Measurements from ENCODE around the gene RBM43.

RBM43 gene

GRCh38 chr2:151305129-151305691, 43.5 kb upstream of the RBM43 start:
- Histone ChIP-seq H3K4me3 (ENCODE audit: low read length, poor library complexity, severe bottlenecking) (no peak overlapping the region), H3K27me3 (ENCODE audit: insufficient read depth, low read length, poor library complexity, severe bottlenecking) (no peaks in the 10 kb centered on the region), H3K9me2 (replicated peaks; ENCODE audit: low read depth, low read length) (no peaks in the 10 kb centered on the region), H3K36me3 (ENCODE audit: insufficient read depth, low read length) (no peaks in the 10 kb centered on the region), H3K9me3 (ENCODE audit: insufficient read depth, low read depth, low read length) (no peaks in the 10 kb centered on the region), H3K4me1 (ENCODE audit: insufficient read depth, low read length, poor library complexity, severe bottlenecking) (no peaks in the 10 kb centered on the region), H3K9ac (ENCODE audit: low read depth, low read length, poor library complexity, severe bottlenecking) (no peak overlapping the region), H4K20me1 (ENCODE audit: insufficient read depth, low read length, poor library complexity, severe bottlenecking) (no peaks in the 10 kb centered on the region), H3K4me2 (ENCODE audit: low read depth, low read length, poor library complexity, severe bottlenecking) (no peak overlapping the region), H2AFZ (ENCODE audit: low read length) (no peak overlapping the region), H3K79me2 (ENCODE audit: insufficient read depth, low read length) (no peaks in the 10 kb centered on the region), H3F3A (ENCODE audit: low read depth) (no peaks in the 10 kb centered on the region)
- TF ChIP-seq CTCF (conservative IDR thresholded peaks at IDR 0.05; ENCODE audit: low read length) (no peak), EZH2phosphoT487 (IDR thresholded peaks at IDR 0.05; ENCODE audit: borderline replicate concordance) (no peak)

- Histone ChIP-seq H4K20me1 (ENCODE audit: insufficient read depth, low read length, poor library complexity, severe bottlenecking) (no peaks in the 10 kb centered on the region), H3K9me3 (ENCODE audit: insufficient read depth, low read depth, low read length) (no peaks in the 10 kb centered on the region), H3K4me2 (ENCODE audit: low read depth, low read length, poor library complexity, severe bottlenecking) (no peak overlapping the region), H3K4me1 (ENCODE audit: insufficient read depth, low read length, poor library complexity, severe bottlenecking) (peaks cover 4% of the 10 kb centered on the region), H2AFZ (ENCODE audit: low read length) (no peak overlapping the region), H3K36me3 (ENCODE audit: insufficient read depth, low read length) (no peaks in the 10 kb centered on the region), H3K4me3 (ENCODE audit: low read length, poor library complexity, severe bottlenecking) (no peak overlapping the region), H3K27me3 (ENCODE audit: insufficient read depth, low read length, poor library complexity, severe bottlenecking) (no peaks in the 10 kb centered on the region), H3K79me2 (ENCODE audit: insufficient read depth, low read length) (no peaks in the 10 kb centered on the region), H3K9ac (ENCODE audit: low read depth, low read length, poor library complexity, severe bottlenecking) (no peak overlapping the region), H3F3A (ENCODE audit: low read depth) (no peaks in the 10 kb centered on the region), H3K9me2 (replicated peaks; ENCODE audit: low read depth, low read length) (no peaks in the 10 kb centered on the region)
- TF ChIP-seq EZH2phosphoT487 (IDR thresholded peaks at IDR 0.05; ENCODE audit: borderline replicate concordance), result no peak
- TF ChIP-seq CTCF (conservative IDR thresholded peaks at IDR 0.05; ENCODE audit: low read length), result no peak
Measured at GRCh38 chr2:151302879-151303278, 41.2 kb upstream of the RBM43 start.

- TF ChIP-seq CTCF (conservative IDR thresholded peaks at IDR 0.05; ENCODE audit: low read length), result no peak
- TF ChIP-seq EZH2phosphoT487 (IDR thresholded peaks at IDR 0.05; ENCODE audit: borderline replicate concordance), result no peak
- H3K36me3 ChIP-seq (ENCODE audit: insufficient read depth, low read length), result no peaks in the 10 kb centered on the region
- H4K20me1 ChIP-seq (ENCODE audit: insufficient read depth, low read length, poor library complexity, severe bottlenecking), result no peaks in the 10 kb centered on the region
- H3K9me3 ChIP-seq (ENCODE audit: insufficient read depth, low read depth, low read length), result no peaks in the 10 kb centered on the region
- peaks cover 6% of the 10 kb centered on the region for H3K4me1 ChIP-seq (ENCODE audit: insufficient read depth, low read length, poor library complexity, severe bottlenecking)
- no peak overlapping the region for H3K9ac ChIP-seq (ENCODE audit: low read depth, low read length, poor library complexity, severe bottlenecking)
- no peak overlapping the region for H3K4me2 ChIP-seq (ENCODE audit: low read depth, low read length, poor library complexity, severe bottlenecking)
- no peaks in the 10 kb centered on the region for H3K27me3 ChIP-seq (ENCODE audit: insufficient read depth, low read length, poor library complexity, severe bottlenecking)
- no peak overlapping the region for H3K4me3 ChIP-seq (ENCODE audit: low read length, poor library complexity, severe bottlenecking)
- H2AFZ ChIP-seq (ENCODE audit: low read length), result no peak overlapping the region
- no peaks in the 10 kb centered on the region for H3F3A ChIP-seq (ENCODE audit: low read depth)
- no peaks in the 10 kb centered on the region for H3K79me2 ChIP-seq (ENCODE audit: insufficient read depth, low read length)
- H3K9me2 ChIP-seq (replicated peaks; ENCODE audit: low read depth, low read length), result no peaks in the 10 kb centered on the region
Measured at GRCh38 chr2:151302404-151302803, 40.7 kb upstream of the RBM43 start.

All from Loucy (cell line).